Uterus (tissue), 2 donors: ENCODE measurements around the gene INO80.

Experiments used
- CTCF ChIP-seq, 4 experiments: fragments of 200-600 bp in 2 of 4; fragments of 450-650 bp in 2 of 4; sonication (generic) in 2 of 4; IDR thresholded peaks; one replicate each; pipeline ENCODE4 v1.5.1; 2016 to 2019; ENCODE audit warnings: antibody characterized with exemption in 4 of 4, mild to moderate bottlenecking in 2 of 4, moderate library complexity in 1 of 4
- POLR2A ChIP-seq, 2 donors: fragments of 450-650 bp; IDR thresholded peaks; one replicate each; pipeline ENCODE4 v1.6.1; 2016; ENCODE audit warnings: antibody characterized with exemption in 2 of 2, mild to moderate bottlenecking in 1 of 2, moderate library complexity in 1 of 2

- no peak for TF ChIP-seq POLR2A (IDR thresholded peaks at IDR 0.05)
- TF ChIP-seq CTCF (IDR thresholded peaks at IDR 0.05): no peak
Observed at GRCh38 chr15:40934457-40934856, 181.6 kb downstream of the INO80 start.
